ENCODE data around the gene ADARB2.

ADARB2 gene

GRCh38 chr10:1600861-1601260 is 136.5 kb downstream of the ADARB2 start:
- H3K4me1 ChIP-seq (ENCODE audit: insufficient read depth, poor library complexity, severe bottlenecking) = peaks cover 3% of the 10 kb centered on the region
- H3K4me3 ChIP-seq (ENCODE audit: severe bottlenecking) = no peak overlapping the region
- H3K36me3 ChIP-seq (ENCODE audit: low read depth) = no peaks in the 10 kb centered on the region
- ATAC-seq (ENCODE audit: low read depth) = peak; percentile 99
- no peaks in the 10 kb centered on the region for H3K27me3 ChIP-seq (ENCODE audit: insufficient read depth, poor library complexity, severe bottlenecking)
- peak overlapping the region; percentile 53 for H3K27ac ChIP-seq (ENCODE audit: poor library complexity, severe bottlenecking)
- TF ChIP-seq, protein P1, sequence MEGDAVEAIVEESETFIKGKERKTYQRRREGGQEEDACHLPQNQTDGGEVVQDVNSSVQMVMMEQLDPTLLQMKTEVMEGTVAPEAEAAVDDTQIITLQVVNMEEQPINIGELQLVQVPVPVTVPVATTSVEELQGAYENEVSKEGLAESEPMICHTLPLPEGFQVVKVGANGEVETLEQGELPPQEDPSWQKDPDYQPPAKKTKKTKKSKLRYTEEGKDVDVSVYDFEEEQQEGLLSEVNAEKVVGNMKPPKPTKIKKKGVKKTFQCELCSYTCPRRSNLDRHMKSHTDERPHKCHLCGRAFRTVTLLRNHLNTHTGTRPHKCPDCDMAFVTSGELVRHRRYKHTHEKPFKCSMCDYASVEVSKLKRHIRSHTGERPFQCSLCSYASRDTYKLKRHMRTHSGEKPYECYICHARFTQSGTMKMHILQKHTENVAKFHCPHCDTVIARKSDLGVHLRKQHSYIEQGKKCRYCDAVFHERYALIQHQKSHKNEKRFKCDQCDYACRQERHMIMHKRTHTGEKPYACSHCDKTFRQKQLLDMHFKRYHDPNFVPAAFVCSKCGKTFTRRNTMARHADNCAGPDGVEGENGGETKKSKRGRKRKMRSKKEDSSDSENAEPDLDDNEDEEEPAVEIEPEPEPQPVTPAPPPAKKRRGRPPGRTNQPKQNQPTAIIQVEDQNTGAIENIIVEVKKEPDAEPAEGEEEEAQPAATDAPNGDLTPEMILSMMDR (IDR thresholded peaks at IDR 0.05; ENCODE audit: poor library complexity, severe bottlenecking) = no peak
- no peaks in the 10 kb centered on the region for H3K9me3 ChIP-seq (ENCODE audit: severe bottlenecking)
- no peak for DNase-seq (ENCODE audit: low spot score)

- DNase-seq (ENCODE audit: low spot score) = no peak
- TF ChIP-seq, protein P1 (IDR thresholded peaks at IDR 0.05; ENCODE audit: poor library complexity, severe bottlenecking) = no peak
Observed at GRCh38 chr10:1598393-1599153, 138.8 kb downstream of the ADARB2 start.

DNA sequence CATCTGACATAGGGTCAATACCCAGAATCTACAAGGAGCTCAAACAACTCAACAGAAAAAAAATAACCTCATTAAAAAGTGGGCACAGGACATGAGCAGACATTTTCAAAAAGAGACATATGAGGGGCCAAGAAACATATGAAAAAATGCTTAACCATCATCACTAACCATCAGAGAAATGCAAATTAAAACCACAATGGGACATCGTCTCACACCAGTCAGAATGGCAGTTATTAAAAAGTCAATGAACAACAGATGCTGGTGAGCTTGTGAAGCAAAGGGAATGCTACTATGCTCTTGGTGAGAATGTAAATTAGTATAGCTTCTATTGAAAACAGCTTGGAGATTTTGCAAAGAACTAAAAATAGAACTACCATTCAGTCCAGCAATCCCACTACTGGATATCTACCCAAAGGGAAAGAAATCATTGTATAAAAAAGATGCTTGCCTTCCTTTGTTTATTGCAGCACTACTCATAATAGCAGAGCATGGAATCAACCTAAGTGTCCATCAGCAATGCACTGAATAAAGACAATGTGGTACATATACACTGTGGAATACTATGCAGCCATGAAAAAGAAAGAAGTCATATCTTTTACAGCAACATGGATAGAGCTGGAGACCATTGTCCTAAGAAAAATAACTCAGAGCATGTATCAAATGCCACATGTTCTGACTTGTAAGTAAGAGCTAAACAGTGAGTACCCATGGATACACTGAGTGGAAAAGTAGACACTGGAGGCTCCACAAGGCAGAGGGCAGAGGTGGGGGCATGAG is 139.8 kb downstream of the ADARB2 start:
- no peaks in the 10 kb centered on the region for H3K27me3 ChIP-seq (ENCODE audit: insufficient read depth, poor library complexity, severe bottlenecking)
- H3K9me3 ChIP-seq (ENCODE audit: severe bottlenecking) = no peaks in the 10 kb centered on the region
- peaks cover 3% of the 10 kb centered on the region for H3K4me1 ChIP-seq (ENCODE audit: insufficient read depth, poor library complexity, severe bottlenecking)
- ATAC-seq (ENCODE audit: low read depth) (no peak), DNase-seq (ENCODE audit: low spot score) (no peak)
- no peak overlapping the region for H3K27ac ChIP-seq (ENCODE audit: poor library complexity, severe bottlenecking)
- no peak overlapping the region for H3K4me3 ChIP-seq (ENCODE audit: severe bottlenecking)
- H3K36me3 ChIP-seq (ENCODE audit: low read depth) = no peaks in the 10 kb centered on the region
- TF ChIP-seq, protein P1 (IDR thresholded peaks at IDR 0.05; ENCODE audit: poor library complexity, severe bottlenecking) = no peak

More at GRCh38 chr10:1598393-1599153, 138.8 kb downstream of the ADARB2 start:
- peaks cover 3% of the 10 kb centered on the region for H3K4me1 ChIP-seq (ENCODE audit: insufficient read depth, poor library complexity, severe bottlenecking)
- no peak for ATAC-seq (ENCODE audit: low read depth)
- H3K27me3 ChIP-seq (ENCODE audit: insufficient read depth, poor library complexity, severe bottlenecking) = no peaks in the 10 kb centered on the region
- no peaks in the 10 kb centered on the region for H3K9me3 ChIP-seq (ENCODE audit: severe bottlenecking)
- H3K4me3 ChIP-seq (ENCODE audit: severe bottlenecking) = no peak overlapping the region
- no peak overlapping the region for H3K27ac ChIP-seq (ENCODE audit: poor library complexity, severe bottlenecking)
- H3K36me3 ChIP-seq (ENCODE audit: low read depth) = no peaks in the 10 kb centered on the region

GRCh38 chr10:1596482-1597099 is 140.7 kb downstream of the ADARB2 start:
- ATAC-seq (ENCODE audit: low read depth) (no peak), DNase-seq (ENCODE audit: low spot score) (no peak)
- TF ChIP-seq, protein P1 (IDR thresholded peaks at IDR 0.05; ENCODE audit: poor library complexity, severe bottlenecking) = no peak
- H3K9me3 ChIP-seq (ENCODE audit: severe bottlenecking) = no peaks in the 10 kb centered on the region
- peaks cover 3% of the 10 kb centered on the region for H3K4me1 ChIP-seq (ENCODE audit: insufficient read depth, poor library complexity, severe bottlenecking)
- no peaks in the 10 kb centered on the region for H3K36me3 ChIP-seq (ENCODE audit: low read depth)
- H3K27ac ChIP-seq (ENCODE audit: poor library complexity, severe bottlenecking) = no peak overlapping the region
- no peaks in the 10 kb centered on the region for H3K27me3 ChIP-seq (ENCODE audit: insufficient read depth, poor library complexity, severe bottlenecking)
- no peak overlapping the region for H3K4me3 ChIP-seq (ENCODE audit: severe bottlenecking)

Measured in RWPE2 (cell line).